ENCODE data around the gene MEGF6.

MEGF6 gene

DNA sequence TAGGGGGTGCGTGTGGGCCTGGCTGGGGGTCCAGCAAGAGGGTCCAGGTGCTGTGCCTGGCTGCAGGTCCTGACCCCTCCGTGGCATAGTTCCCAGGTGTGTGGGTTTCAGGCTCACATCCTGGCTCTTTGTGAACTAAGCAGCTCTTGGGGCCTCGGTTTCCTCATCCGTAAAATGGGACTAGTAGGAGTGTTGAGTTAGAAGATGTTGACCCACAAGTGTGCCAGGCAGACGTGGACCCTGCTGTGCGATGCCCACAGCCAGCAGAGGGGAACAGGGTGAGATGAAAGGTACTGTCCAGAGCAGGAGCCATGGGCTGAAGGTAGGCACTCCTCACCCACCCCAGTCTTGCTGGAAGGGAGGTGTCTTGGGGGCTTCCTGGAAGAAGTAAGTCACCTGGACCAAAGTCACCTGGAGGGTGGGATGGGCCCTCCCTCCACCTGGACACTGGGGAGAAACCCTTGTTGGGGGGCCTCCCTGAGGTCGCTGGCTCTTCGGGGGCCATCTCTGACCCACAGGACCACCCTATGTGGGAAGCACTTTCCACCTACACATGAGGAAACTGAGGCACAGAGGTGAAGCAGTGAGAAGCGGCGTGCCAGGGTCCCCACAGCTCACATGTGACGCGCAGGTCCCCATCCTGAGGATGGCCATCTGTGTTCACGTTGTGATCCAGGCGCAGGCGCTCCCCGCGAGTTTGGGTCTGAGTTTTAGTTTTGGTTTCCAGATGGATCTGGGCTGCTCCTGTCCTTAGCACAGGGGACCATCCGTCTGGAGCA, 155.4 kb downstream of the MEGF6 start:
- ATAC-seq = no peak
- TF ChIP-seq CSDC2 (CRISPR knock-in tag; IDR thresholded peaks at IDR 0.05) (no peak), ZC3H10 (CRISPR knock-in tag; IDR thresholded peaks at IDR 0.05) (no peak), OSR1 (CRISPR knock-in tag; IDR thresholded peaks at IDR 0.05) (no peak), ESRRG (CRISPR knock-in tag; IDR thresholded peaks at IDR 0.05) (no peak), RARB (CRISPR knock-in tag; IDR thresholded peaks at IDR 0.05) (no peak), TOX (CRISPR knock-in tag; IDR thresholded peaks at IDR 0.05; ENCODE audit: borderline replicate concordance) (no peak), SNAI2 (CRISPR knock-in tag; IDR thresholded peaks at IDR 0.05) (no peak), ISL1 (CRISPR knock-in tag; IDR thresholded peaks at IDR 0.05) (no peak), POU6F1 (CRISPR knock-in tag; IDR thresholded peaks at IDR 0.05; ENCODE audit: borderline replicate concordance, low read depth) (no peak), CSRNP3 (CRISPR knock-in tag; IDR thresholded peaks at IDR 0.05) (no peak)
- TF ChIP-seq, protein P1, sequence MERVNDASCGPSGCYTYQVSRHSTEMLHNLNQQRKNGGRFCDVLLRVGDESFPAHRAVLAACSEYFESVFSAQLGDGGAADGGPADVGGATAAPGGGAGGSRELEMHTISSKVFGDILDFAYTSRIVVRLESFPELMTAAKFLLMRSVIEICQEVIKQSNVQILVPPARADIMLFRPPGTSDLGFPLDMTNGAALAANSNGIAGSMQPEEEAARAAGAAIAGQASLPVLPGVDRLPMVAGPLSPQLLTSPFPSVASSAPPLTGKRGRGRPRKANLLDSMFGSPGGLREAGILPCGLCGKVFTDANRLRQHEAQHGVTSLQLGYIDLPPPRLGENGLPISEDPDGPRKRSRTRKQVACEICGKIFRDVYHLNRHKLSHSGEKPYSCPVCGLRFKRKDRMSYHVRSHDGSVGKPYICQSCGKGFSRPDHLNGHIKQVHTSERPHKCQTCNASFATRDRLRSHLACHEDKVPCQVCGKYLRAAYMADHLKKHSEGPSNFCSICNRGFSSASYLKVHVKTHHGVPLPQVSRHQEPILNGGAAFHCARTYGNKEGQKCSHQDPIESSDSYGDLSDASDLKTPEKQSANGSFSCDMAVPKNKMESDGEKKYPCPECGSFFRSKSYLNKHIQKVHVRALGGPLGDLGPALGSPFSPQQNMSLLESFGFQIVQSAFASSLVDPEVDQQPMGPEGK (CRISPR knock-in tag; IDR thresholded peaks at IDR 0.05; ENCODE audit: borderline replicate concordance) = no peak
- TF ChIP-seq, protein P2, sequence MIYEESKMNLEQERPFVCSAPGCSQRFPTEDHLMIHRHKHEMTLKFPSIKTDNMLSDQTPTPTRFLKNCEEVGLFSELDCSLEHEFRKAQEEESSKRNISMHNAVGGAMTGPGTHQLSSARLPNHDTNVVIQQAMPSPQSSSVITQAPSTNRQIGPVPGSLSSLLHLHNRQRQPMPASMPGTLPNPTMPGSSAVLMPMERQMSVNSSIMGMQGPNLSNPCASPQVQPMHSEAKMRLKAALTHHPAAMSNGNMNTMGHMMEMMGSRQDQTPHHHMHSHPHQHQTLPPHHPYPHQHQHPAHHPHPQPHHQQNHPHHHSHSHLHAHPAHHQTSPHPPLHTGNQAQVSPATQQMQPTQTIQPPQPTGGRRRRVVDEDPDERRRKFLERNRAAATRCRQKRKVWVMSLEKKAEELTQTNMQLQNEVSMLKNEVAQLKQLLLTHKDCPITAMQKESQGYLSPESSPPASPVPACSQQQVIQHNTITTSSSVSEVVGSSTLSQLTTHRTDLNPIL (CRISPR knock-in tag; IDR thresholded peaks at IDR 0.05; ENCODE audit: low read depth) = no peak
- TF ChIP-seq, protein P3, sequence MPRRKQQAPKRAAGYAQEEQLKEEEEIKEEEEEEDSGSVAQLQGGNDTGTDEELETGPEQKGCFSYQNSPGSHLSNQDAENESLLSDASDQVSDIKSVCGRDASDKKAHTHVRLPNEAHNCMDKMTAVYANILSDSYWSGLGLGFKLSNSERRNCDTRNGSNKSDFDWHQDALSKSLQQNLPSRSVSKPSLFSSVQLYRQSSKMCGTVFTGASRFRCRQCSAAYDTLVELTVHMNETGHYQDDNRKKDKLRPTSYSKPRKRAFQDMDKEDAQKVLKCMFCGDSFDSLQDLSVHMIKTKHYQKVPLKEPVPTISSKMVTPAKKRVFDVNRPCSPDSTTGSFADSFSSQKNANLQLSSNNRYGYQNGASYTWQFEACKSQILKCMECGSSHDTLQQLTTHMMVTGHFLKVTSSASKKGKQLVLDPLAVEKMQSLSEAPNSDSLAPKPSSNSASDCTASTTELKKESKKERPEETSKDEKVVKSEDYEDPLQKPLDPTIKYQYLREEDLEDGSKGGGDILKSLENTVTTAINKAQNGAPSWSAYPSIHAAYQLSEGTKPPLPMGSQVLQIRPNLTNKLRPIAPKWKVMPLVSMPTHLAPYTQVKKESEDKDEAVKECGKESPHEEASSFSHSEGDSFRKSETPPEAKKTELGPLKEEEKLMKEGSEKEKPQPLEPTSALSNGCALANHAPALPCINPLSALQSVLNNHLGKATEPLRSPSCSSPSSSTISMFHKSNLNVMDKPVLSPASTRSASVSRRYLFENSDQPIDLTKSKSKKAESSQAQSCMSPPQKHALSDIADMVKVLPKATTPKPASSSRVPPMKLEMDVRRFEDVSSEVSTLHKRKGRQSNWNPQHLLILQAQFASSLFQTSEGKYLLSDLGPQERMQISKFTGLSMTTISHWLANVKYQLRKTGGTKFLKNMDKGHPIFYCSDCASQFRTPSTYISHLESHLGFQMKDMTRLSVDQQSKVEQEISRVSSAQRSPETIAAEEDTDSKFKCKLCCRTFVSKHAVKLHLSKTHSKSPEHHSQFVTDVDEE (CRISPR knock-in tag; IDR thresholded peaks at IDR 0.05) = no peak

DNA sequence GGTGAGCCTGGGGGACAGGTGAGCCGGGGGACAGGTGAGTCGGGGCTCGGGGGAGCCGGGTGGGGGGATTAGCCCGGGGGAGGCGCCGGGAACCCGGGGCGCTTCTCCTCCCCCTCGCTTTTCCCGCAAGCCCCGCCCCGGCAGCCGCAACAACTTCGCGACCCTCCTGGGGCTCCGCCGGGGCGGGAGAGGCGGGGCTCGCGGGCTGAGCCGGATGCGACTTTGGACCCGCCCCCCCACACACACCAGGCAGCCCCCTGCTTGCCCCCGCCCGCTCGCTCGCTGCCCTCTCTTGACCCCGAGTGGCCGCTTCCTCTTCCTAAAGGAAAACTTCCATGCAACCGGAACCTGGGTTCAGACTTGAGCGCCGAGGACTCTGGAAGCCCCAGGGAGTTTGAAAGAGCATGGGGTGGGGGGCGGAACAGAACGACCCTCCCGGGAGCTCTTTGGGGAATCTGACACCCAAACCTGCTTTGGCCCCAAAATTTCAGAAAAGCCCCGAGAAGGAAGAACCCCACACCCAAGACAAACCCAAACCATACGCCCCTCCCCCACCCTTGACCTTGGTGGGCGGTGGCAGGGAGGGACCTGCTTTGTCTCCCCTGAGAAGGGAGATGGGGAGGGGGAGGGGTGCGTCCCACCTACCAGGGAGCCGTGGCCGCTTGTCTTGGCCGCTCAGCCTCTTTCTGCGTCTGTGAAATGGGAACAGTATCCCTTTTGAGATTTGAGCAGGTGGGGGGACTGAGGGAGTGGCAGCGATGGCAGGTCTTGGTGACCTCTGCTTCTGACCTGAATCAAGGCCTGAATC, 156.3 kb downstream of the MEGF6 start:
- no peak for ATAC-seq
- TF ChIP-seq POU6F1 (CRISPR knock-in tag; IDR thresholded peaks at IDR 0.05; ENCODE audit: borderline replicate concordance, low read depth) (no peak), OSR1 (CRISPR knock-in tag; IDR thresholded peaks at IDR 0.05) (no peak), TOX (CRISPR knock-in tag; IDR thresholded peaks at IDR 0.05; ENCODE audit: borderline replicate concordance) (no peak), ZNF70 (CRISPR knock-in tag; IDR thresholded peaks at IDR 0.05) (no peak), ARNTL (CRISPR knock-in tag; IDR thresholded peaks at IDR 0.05; ENCODE audit: borderline replicate concordance, low read depth) (no peak), ZC3H10 (CRISPR knock-in tag; IDR thresholded peaks at IDR 0.05) (no peak), ISL1 (CRISPR knock-in tag; IDR thresholded peaks at IDR 0.05) (no peak), CSRNP3 (CRISPR knock-in tag; IDR thresholded peaks at IDR 0.05) (no peak), TCF4 (CRISPR knock-in tag; IDR thresholded peaks at IDR 0.05; ENCODE audit: borderline replicate concordance) (no peak), SNAI2 (CRISPR knock-in tag; IDR thresholded peaks at IDR 0.05) (no peak), ZFP30 (CRISPR knock-in tag; IDR thresholded peaks at IDR 0.05) (no peak), BACH2 (CRISPR knock-in tag; IDR thresholded peaks at IDR 0.05; ENCODE audit: borderline replicate concordance) (no peak)
- TF ChIP-seq, protein P2 (CRISPR knock-in tag; IDR thresholded peaks at IDR 0.05; ENCODE audit: low read depth) = no peak
- TF ChIP-seq, protein P3 (CRISPR knock-in tag; IDR thresholded peaks at IDR 0.05) = no peak

Measured in SK-N-SH treated with all-trans-retinoic acid at 6 μM for 48 hours (cell line).